IPS DF 19.7 (cell line): ENCODE results near the gene ATP13A3.

Experiments used
- DNase-seq: peaks from one replicate; pipeline ENCODE4 v3.0.0-alpha.2; 2013; ENCODE audit warnings: low read depth, low spot score

ATP13A3 gene

DNA sequence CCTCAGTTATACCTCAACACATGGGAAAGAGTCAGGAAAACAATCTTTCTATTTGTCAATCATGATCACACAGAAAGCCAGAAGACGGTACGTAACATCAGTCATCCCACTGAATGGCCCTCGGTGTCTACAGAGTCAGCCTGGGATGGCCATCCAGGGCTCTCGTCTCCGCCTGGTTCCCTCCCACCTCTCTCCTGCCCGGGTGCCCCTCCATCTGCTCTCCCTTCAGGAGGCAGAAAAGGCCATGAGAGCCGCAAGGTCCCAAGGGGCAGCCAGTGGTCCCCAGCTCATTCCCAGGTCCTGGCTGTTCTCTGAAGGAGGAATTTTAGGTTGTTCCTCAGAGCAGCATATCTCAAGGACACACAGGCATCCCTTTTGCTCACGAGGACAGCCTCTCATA lies 112.9 kb downstream of the ATP13A3 start:
- no peak for DNase-seq

DNA sequence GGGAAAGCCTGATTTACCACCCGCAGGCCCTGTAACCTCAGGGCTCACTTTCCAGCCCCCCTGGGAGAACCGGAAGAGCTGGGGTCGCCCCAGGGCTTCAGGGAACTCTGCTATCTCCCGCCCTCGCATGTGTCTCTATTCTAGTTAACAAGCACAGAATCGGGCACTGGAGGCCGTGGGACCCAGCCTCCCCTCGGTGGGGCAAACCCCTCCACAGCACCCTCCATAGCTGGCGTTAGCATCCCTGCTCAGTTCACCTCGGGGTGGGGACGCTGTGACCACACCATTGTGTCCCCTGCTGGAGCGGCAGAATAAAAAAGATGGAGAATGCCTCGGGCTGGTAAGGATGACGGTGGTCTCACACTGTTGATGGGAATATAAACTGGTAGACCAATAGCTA lies 113.8 kb downstream of the ATP13A3 start:
- DNase-seq = no peak

DNA sequence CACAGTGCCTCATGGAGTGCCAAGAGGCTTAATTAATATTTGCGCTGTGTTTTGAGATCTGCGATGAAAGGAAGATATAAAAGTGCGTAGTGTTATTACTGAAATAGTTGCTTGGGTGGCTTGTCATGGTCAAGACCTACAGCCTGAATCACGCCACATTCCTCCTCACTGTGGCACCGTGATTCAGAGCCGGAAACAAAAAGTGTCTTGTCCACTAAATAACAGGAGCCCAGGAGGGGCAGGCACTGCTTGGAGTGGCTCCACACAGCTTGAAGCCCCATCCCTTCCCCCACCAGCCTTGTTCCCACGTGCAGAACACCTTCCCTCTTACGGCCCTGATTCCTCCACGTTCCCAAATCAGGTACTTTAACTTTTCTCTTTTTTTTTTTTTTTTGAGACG lies 116.0 kb downstream of the ATP13A3 start:
- DNase-seq = no peak

DNA sequence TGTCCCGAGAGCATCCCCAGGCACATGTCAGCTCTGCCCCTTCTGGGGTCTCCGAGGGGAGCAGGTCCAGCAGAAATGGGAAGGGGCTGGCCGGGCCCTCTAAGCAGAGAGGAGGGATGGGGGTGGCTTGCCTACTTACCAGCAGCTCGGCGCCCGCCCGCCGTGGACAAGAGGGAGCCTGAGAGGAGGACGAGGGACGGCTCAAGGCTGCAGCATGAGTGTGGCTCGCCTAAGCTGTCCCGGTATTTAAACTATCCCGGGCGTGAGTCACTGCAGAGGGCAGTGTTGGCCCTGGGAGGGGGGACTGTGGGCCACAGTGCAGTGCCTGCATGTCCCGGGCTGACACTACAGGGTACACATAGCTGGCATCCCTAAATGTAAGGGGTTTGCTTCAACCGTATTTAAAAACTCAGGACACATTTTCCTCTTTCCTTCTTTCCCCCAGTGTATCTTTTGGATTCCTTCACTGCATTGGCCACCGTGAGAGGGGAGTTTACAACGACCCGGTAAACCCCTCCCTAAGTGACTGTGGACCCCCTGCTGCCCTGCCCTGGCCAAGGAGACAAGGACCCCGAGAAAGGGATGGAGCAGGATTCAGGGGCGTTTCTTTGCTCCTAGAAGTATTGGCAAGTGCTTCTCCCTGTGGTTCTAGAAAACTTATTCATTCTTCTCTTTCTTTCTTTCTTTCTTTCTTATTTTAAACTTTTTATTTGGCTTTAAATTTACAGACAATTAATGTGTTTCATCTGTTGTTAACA lies 117.1 kb downstream of the ATP13A3 start, which contains the start of gene LRRC15:
Gene LRRC15, minus strand, starts transcription at position 222 of the 758 bp plus-strand sequence. CDS start 8,700 bp downstream, outside the sequence.
- no peak for DNase-seq

DNA sequence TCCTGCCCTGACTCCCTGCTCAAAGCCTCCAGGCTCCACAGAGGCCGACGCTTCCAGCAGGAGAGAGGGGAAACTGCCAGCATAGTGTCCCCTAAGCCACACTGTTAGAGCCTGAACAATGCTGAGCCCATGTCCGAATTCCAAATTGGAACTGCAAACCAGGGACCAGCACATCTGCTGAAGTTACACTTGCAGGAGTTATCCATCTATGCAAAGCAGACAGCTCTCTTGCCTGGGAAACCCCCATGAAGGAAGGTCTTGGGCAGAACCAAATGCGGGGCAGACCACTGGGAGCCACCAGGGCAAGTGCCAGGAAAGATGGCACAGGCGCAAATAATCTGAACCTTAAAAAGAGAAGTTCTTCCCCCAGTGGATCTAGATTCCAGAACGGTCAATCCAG lies 117.9 kb downstream of the ATP13A3 start:
- DNase-seq = no peak

DNA sequence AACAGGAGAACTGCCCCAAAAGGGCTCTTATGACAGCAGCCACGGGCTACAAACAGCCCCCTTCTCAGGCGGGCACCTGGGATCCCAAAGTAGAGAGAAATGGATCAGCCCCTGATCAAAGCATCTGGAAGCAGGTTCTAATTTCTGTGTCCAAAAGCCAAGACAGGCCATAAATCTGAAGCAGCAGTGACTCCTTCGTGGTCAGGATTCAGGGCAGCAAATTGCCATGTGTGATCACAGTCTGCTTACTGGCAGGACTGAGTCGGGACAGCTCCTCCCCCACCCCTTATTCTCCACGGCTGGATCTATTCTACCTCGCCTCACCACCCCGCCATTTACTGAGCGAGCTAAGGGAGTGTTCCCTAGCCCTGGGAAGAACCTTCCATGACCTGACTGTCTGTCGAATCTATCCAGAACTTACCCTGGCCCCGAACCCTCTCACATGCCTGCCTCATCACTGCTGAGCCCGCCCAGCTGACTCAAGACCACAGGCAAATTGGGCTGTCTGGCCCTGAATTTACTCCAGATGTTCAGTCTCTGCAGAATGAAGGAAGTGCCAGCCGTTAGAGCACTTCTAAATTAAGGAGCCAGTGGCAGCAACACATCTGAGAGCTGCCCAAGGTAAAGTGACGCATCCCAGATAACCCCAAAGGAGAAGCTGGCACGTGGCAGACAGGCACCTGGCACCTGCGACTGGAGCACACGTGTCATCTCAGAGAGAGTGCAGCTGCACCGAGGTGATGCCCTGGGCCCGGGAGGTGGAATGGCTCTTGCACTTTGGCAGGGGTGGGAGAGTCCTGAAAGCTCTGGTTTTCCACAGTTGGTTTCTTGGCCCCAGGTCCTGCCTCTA lies 118.6 kb downstream of the ATP13A3 start:
- no peak for DNase-seq

DNA sequence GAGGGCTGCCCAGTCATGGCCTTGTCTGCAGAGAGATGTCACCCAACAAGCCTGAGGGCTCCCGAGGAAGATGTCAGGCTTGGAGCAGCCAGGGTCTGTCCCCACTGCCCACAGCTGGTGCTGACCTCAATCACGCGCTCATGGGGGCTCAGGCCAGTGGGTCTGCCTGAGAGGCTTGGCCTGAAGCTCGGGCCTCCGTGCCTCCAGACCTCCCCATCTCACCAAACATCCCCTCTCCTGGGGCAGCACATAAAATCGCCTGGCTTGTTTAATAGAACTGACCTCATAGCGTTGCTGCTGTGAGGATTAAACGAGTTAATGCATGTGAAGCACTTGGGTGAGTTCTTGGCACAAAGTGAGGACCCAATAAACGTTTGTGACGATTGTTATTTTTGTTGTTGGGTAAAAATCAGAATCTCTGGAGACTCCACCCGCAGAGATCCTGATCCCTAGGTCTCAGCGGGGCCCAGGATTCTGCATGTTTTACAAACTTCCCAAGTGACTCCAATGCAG lies 120.8 kb downstream of the ATP13A3 start:
- no peak for DNase-seq

DNA sequence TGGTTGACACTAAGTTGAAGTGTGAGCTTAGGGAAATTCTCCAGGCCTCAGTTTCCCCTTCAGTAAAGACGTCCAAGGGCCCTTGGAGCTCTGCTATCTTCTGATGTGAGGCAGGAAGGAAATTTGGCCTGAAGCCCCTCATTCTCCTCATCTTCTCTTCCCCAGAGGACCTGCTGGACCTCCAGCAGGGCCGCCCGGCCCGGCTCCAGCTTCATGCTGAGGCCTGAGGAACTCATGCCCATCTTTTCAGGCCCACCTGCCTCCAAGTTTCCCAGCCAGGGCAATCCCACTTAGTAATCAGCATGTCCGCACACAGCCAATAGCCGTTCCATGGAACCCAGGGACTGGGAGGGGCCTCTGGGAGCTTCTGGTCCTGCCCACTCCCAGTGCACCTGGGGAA lies 121.3 kb downstream of the ATP13A3 start:
- no peak for DNase-seq

DNA sequence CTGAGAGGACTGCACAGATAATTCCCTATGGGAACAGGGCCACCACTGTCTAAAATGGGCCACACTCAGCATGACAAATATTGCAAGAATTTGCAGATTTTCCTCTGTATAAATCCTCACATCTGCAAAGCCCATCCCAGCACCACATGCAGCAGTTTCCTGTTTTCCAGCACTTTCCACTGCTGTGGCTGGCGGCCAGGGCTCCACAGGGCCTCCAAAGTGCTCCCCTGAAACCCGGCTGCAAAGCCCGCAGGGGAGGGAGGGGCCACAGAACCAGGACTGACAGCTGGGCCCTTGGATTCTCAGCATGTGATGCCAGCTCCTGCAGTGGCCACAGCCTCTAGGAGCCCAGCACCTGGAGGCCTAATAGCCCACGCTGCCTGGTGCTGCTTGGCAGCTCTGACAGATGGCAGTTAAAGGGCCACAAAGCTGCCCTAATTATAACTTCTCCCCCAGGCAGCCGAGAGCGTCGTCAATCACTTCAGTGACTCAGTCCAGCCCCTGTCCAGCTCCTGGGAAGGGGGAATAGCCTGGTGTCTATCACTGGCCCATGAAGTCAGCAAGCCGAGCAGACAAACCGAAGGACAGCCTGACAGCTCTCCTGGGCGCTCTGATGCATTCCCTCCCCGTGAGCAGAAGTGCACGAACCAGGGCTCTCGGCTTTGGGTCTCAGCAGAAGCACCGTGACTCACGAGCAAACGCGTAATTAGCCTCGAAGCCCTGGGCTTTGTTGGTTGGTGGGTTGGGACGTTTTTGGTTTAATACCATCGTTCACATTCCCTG lies 122.0 kb downstream of the ATP13A3 start:
- DNase-seq = no peak

DNA sequence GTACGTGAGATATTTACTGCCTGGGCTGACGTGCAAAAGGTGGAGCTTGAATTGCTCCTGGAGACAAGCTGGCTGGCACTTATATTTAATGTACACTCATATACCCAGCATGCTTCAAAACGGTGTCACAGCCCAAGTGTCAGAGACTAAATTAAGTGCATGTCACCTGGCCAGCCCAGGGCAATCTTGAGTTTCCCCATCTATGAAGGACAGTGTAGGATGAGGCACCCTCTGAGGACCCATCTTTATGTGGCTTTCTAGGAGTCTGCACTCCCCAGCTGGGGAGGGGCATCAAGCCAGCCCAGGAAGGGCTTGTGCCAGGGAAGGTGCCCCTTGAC lies 122.5 kb downstream of the ATP13A3 start:
- no peak for DNase-seq

DNA sequence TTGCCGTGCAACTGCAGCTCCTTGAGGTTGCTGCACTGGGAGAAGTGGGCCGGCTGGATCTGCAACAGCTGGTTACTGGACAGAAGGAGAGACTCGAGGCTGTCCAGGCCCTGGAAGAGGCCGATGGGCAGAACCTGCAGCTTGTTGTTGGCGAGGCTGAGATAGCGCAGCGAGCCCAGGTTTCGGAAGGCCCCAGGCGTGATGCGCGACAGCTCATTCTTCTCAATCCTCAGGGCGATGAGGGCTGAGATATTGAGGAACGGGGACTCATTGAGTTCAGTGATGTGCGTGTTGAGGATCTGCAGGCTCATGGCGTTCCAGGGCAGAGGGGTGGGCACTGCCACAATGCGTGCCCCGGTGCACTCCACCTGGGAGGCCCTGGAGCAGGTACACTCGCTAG lies 126.2 kb downstream of the ATP13A3 start:
- no peak for DNase-seq

DNA sequence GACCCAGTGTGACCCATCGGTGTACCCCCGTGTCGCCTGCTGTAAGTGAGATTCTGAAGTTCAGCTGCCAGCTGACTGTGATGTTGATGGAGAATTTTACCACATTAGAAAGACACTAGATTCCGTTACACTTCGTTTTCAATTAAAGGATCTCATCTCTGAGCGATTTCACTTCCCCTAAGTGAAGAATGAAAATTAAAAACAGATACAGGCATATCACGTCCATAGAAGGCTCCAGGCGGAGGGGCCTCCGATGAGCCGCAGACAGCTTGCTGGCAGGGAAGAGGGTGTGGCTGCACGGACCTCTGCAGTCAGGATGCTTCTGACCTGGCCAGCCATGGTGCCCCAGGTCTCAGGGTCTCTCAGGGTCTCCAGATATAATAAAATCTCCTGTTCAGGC lies 129.1 kb downstream of the ATP13A3 start:
- no peak for DNase-seq

DNA sequence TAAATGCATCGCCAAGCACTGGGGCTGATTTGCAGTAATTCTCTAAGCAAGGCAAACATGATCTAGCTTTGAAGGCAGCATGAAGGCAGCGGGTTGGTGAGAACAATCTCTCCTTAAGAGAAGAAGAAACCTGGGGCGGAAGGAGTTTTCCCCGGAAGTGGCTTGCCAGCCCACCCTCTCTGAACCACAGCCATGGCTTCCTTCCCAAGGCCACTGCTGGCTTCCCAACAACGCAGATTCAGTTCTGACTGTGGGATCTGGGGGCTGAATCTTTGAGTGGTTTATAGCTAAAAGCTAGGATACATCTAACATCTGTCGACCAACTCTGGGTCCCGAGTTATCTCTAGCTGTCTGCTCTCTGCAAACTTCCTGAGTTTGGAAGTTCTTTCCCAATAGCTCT lies 131.4 kb downstream of the ATP13A3 start:
- no peak for DNase-seq

DNA sequence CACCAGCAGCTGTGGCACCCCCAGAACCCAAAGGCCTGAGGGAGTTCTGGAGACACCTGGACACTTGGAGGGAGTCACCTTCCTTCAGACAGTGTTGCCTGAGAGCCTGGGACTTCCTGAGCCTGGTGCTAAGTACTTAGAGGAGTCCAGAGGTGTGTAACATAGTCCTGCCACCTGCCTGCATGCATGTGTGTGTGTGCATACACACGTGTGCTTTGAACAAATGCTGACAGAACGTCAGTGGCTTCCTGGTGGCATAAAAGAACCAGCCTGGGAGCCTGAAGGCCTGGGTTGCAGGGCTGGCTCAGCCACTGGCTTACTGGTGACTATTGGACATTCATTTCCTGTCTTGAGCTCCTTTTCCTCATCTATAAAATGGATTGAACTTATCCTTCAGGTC lies 132.5 kb downstream of the ATP13A3 start:
- no peak for DNase-seq
